ENCODE results near the gene HOXB8. TPM values are rescaled to one million over a fixed set of nuclear protein-coding genes. Genes with fewer than 3 reads are reported as not detected.

The HOXB8 gene
- total RNA-seq, 1 donor from 2014 or later: not detected

- peak overlapping the region; percentile 52 for H3K27ac ChIP-seq
- TF ChIP-seq POLR2AphosphoS5 (IDR thresholded peaks at IDR 0.05; ENCODE audit: insufficient read depth in 1 of 2, low read depth in 1 of 2) (no peak), CTCF (IDR thresholded peaks at IDR 0.05) (no peak), POLR2A (IDR thresholded peaks at IDR 0.05) (no peak)
- no peak for DNase-seq (ENCODE audit: extremely low spot score in 2 of 2)
- H3K27me3 ChIP-seq: no peaks in the 10 kb centered on the region
- peaks cover 34% of the 10 kb centered on the region for H3K4me1 ChIP-seq
- H3K4me3 ChIP-seq: no peak overlapping the region
- no peaks in the 10 kb centered on the region for H3K36me3 ChIP-seq
- intact Hi-C loops (cut with DNase I): loop anchor here (2.0 kb wide), 1 partner anchor 33 kb away; no protein-coding TSS in a partner anchor
- no peaks in the 10 kb centered on the region for H3K9me3 ChIP-seq
These were observed 39.2 kb downstream of the HOXB8 start for GRCh38 chr17:48575673-48576478.

GRCh38 chr17:48575066-48575582 lies 40.0 kb downstream of the HOXB8 start:
- H3K4me3 ChIP-seq: no peak overlapping the region

GRCh38 chr17:48574505-48575065 lies 40.5 kb downstream of the HOXB8 start:
- Histone ChIP-seq H3K4me3 (no peak overlapping the region), H3K27ac (no peak overlapping the region), H3K36me3 (no peaks in the 10 kb centered on the region), H3K9me3 (no peaks in the 10 kb centered on the region), H3K27me3 (no peaks in the 10 kb centered on the region), H3K4me1 (peaks cover 34% of the 10 kb centered on the region)
- intact Hi-C loops (cut with DNase I): no loop called here
- TF ChIP-seq POLR2AphosphoS5 (IDR thresholded peaks at IDR 0.05; ENCODE audit: insufficient read depth in 1 of 2, low read depth in 1 of 2) (no peak), POLR2A (IDR thresholded peaks at IDR 0.05) (no peak), CTCF (IDR thresholded peaks at IDR 0.05) (no peak)
- no peak for DNase-seq (ENCODE audit: extremely low spot score in 2 of 2)

More at GRCh38 chr17:48575066-48575582, 40.0 kb downstream of the HOXB8 start:
- H3K27me3 ChIP-seq: no peaks in the 10 kb centered on the region
- H3K4me1 ChIP-seq: peaks cover 34% of the 10 kb centered on the region
- H3K9me3 ChIP-seq: no peaks in the 10 kb centered on the region
- H3K27ac ChIP-seq: no peak overlapping the region
- intact Hi-C loops (cut with DNase I): no loop called here
- no peak for DNase-seq (ENCODE audit: extremely low spot score in 2 of 2)
- no peak for TF ChIP-seq POLR2A (IDR thresholded peaks at IDR 0.05)
- TF ChIP-seq POLR2AphosphoS5 (IDR thresholded peaks at IDR 0.05; ENCODE audit: insufficient read depth in 1 of 2, low read depth in 1 of 2): no peak
- TF ChIP-seq CTCF (IDR thresholded peaks at IDR 0.05): no peak
- no peaks in the 10 kb centered on the region for H3K36me3 ChIP-seq

GRCh38 chr17:48571826-48572417 lies 43.2 kb downstream of the HOXB8 start:
- intact Hi-C loops (cut with DNase I): no loop called here
- H3K4me1 ChIP-seq: peaks cover 18% of the 10 kb centered on the region

More at GRCh38 chr17:48571826-48572417, 43.2 kb downstream of the HOXB8 start:
- H3K27me3 ChIP-seq: peaks cover 9% of the 10 kb centered on the region
- peak overlapping the region; percentile 35 for H3K27ac ChIP-seq
- H3K36me3 ChIP-seq: no peaks in the 10 kb centered on the region
- no peaks in the 10 kb centered on the region for H3K9me3 ChIP-seq
- no peak for DNase-seq (ENCODE audit: extremely low spot score in 2 of 2)
- H3K4me3 ChIP-seq: no peak overlapping the region
- TF ChIP-seq POLR2AphosphoS5 (IDR thresholded peaks at IDR 0.05; ENCODE audit: insufficient read depth in 1 of 2, low read depth in 1 of 2) (no peak), CTCF (IDR thresholded peaks at IDR 0.05) (no peak), POLR2A (IDR thresholded peaks at IDR 0.05) (no peak)
